ENCODE measurements around the gene PYGO2.

GRCh38 chr1:154960446-154961136 lies 991 bp downstream of the PYGO2 start:
- TF ChIP-seq POLR2AphosphoS5 (IDR thresholded peaks at IDR 0.05; ENCODE audit: low read depth, low read length), result no peak
- no peak for TF ChIP-seq POLR2A (IDR thresholded peaks at IDR 0.05; ENCODE audit: low read depth, low read length)
